Activated CD4-positive, CD25-positive, alpha-beta regulatory T cell treated with anti-CD3 and anti-CD28 coated beads, Interleukin-2, amount 50 U/mL, for 72 hours (primary cell): Measurements from ENCODE around the gene AP3D1.

Experiments used
- DNase-seq: peaks from one replicate; pipeline ENCODE4 v3.0.0; 2021

AP3D1 gene

GRCh38 chr19:2126879-2127518 lies 24.4 kb downstream of the AP3D1 start:
- DNase-seq, result no peak

GRCh38 chr19:2123682-2124387 lies 27.5 kb downstream of the AP3D1 start:
- no peak for DNase-seq

DNA sequence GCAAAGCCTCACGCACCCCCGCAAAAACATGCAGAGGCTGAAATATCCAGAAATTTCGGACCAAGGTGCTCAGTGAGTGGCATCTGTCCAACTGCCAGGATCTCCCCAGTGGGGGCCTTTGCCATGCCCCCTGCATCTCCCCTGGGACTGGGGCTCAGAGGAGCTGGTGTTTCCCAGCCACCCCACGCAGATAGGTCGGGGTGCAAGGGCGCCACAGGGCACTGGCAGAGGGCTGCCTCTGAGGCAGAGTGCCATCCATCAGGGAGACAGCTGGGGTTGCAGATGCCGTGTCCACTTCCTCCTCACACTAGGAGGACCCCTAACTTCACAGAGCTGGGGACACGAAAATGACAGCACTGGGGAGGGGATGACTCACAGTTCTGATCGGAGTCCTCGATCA lies 28.4 kb downstream of the AP3D1 start:
- DNase-seq, result no peak

DNA sequence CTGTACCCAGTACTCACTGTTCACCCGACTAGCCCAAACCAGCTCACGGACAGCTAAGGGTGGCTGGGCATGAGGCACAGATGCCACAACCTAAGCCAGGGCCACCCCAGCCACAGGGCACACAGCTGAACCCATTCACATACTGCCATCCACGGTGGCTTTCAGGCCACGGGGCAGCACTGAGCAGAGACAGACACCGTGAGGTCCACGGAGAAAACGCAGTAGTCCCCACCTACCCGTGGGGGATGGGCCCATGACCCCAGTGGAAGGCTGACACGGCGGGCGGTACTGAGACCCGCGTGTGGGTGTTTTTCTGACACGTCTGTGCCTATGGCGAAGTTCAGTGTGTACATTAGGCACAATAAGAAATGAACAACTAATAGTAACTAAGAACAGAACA lies 29.1 kb downstream of the AP3D1 start:
- DNase-seq, result no peak

- DNase-seq, result no peak
Observed at GRCh38 chr19:2121416-2122051, 29.8 kb downstream of the AP3D1 start.

DNA sequence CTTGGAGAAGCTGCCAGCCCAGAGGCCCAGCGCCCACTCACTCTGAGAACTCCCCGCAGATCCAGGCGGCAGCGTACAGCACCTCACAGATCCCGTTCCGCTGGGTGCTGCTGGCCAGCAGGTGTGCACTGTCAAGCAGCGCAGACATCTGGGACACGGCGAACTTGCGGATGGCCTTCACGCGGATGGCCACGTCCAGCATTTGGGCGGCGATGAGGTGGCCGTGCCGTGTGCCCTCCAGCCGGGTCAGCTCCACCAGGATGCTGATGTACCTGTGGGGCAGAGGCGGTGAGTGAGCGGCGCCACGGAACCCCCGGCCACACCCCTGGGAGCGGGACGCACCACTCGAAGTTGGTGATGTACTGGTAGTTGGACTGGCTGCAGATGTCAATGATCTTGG lies 30.5 kb downstream of the AP3D1 start:
- DNase-seq, result no peak

- DNase-seq, result no peak
Observed at GRCh38 chr19:2119921-2120785, 31.2 kb downstream of the AP3D1 start.

GRCh38 chr19:2118438-2118837 lies 32.9 kb downstream of the AP3D1 start:
- DNase-seq, result no peak

- no peak for DNase-seq
Observed at GRCh38 chr19:2117215-2117960, 34.0 kb downstream of the AP3D1 start.

DNA sequence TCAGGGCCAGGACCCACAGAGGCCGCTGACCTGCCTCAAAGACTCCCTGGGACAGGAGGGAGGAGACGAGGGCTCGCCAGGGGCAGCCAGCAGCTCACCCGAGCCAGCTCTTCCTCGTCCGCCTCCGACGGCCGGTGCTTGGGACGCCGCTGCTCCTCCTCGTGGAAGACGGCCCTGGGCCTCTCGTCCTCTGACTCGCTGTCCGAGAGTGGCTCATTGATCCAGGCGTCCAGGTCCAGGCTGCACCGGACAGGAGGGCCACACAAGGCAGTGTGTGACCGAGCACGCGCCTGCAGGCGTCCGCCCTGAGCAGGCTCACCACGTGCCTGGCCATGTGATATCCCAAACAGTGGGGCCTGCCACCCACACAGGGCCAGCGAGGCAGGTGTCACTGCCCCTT lies 34.9 kb downstream of the AP3D1 start:
- no peak for DNase-seq

- DNase-seq, result no peak
Observed at GRCh38 chr19:2115911-2116426, 35.4 kb downstream of the AP3D1 start.

- DNase-seq, result no peak
Observed at GRCh38 chr19:2115324-2115723, 36.0 kb downstream of the AP3D1 start.

- no peak for DNase-seq
Observed at GRCh38 chr19:2114821-2115220, 36.5 kb downstream of the AP3D1 start.

DNA sequence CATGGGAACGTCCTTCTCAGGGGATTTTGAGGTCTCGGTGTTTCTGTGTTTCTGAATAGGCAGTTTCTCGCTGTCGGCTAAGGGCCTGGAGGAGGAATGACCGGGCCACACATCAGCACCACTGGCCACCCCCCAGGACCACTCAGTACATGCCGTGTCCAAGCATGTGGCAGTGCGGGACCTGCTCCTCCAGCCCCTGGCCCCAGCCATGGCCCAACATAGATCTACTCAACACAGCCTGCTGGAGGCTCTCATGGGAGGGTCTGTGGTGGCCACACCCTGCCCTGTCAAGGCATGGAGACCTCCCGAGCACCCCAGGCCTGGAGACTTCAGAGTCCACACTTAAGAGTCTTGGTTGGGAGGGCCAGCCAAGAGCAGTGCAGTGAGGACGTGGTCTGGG lies 37.1 kb downstream of the AP3D1 start:
- no peak for DNase-seq

- no peak for DNase-seq
Observed at GRCh38 chr19:2113439-2114211, 37.7 kb downstream of the AP3D1 start.

- DNase-seq, result no peak
Observed at GRCh38 chr19:2112516-2113320, 38.6 kb downstream of the AP3D1 start.

GRCh38 chr19:2111886-2112285 lies 39.5 kb downstream of the AP3D1 start:
- DNase-seq, result no peak

GRCh38 chr19:2111425-2111824 lies 39.9 kb downstream of the AP3D1 start:
- no peak for DNase-seq

- no peak for DNase-seq
Observed at GRCh38 chr19:2110822-2111221, 40.5 kb downstream of the AP3D1 start.

- DNase-seq, result no peak
Observed at GRCh38 chr19:2109046-2109864, 42.1 kb downstream of the AP3D1 start.
